ENCODE results near the gene MAPKBP1. TPM values are rescaled to one million over a fixed set of nuclear protein-coding genes. Genes with fewer than 3 reads are reported as not detected.

MAPKBP1 gene
- total and polyA plus RNA-seq, 2 of the 8 experiments (the other 6 are each of a cell fraction or from before 2014, with no cell fraction given) = 4.3 to 11.3 TPM

- TF ChIP-seq RAD21 (IDR thresholded peaks at IDR 0.05 in 1 of 2, conservative IDR thresholded peaks at IDR 0.05 in 1 of 2; ENCODE audit: low read depth in 2 of 2, low read length in 2 of 2) (no peak), SIX5 (IDR thresholded peaks at IDR 0.05; ENCODE audit: low read depth, low read length) (no peak), SIN3A (conservative IDR thresholded peaks at IDR 0.05 in 1 of 2, IDR thresholded peaks at IDR 0.05 in 1 of 2; ENCODE audit: low read depth in 1 of 2, low read length in 2 of 2) (no peak)
These were observed 102.4 kb downstream of the MAPKBP1 start (continued) for GRCh38 chr15:41876689-41877088.

Small RNAs within 50 kb of the gene (microRNA-seq; reads per million reads assigned to microRNA genes)
- 0 reads per million in 2 experiments for gene MIR4310 (ENCODE audit: borderline microRNAs expressed in 2 of 2, borderline number of aligned reads in 2 of 2, borderline replicate concordance in 1 of 2)

Small RNAs within 50 kb of the gene (small RNA-seq; reads per million reads assigned to genes)
- gene JMJD7-PLA2G4B (ENCODE audit: insufficient read depth) = not detected
- gene MIR4310 (ENCODE audit: insufficient read depth) = not detected
- gene RNA5SP393 (ENCODE audit: insufficient read depth) = not detected

Other genes with a start within 250 kb of the MAPKBP1 start
- gene RPAP1, start 230.2 kb upstream of the MAPKBP1 start, total RNA-seq (2021; fragmentation: NEBNext Ultra II Directional; extraction: Animal tissue kit (Norgen Biotek cat#: 25700)) = 84.3 and 86.6 TPM in 2 replicates
- gene RPAP1, start 230.2 kb upstream of the MAPKBP1 start, polyA plus RNA-seq (2011; rRNA removed) = 53.3 and 85.6 TPM in 2 replicates
- 96.8 and 98.8 TPM in 2 replicates for gene TYRO3, start 215.3 kb upstream of the MAPKBP1 start, total RNA-seq (2021; fragmentation: NEBNext Ultra II Directional; extraction: Animal tissue kit (Norgen Biotek cat#: 25700))
- 82.7 and 131 TPM in 2 replicates for gene TYRO3, start 215.3 kb upstream of the MAPKBP1 start, polyA plus RNA-seq (2011; rRNA removed)
- gene MGA, start 114.1 kb upstream of the MAPKBP1 start, total RNA-seq (2021; fragmentation: NEBNext Ultra II Directional; extraction: Animal tissue kit (Norgen Biotek cat#: 25700)) = 53.2 and 55.7 TPM in 2 replicates
- 6.1 and 7.6 TPM in 2 replicates for gene MGA, start 114.1 kb upstream of the MAPKBP1 start, polyA plus RNA-seq (2011; rRNA removed)
- gene JMJD7, start 53.6 kb downstream of the MAPKBP1 start, total RNA-seq (2021; fragmentation: NEBNext Ultra II Directional; extraction: Animal tissue kit (Norgen Biotek cat#: 25700)) = 14.7 and 15.0 TPM in 2 replicates
- gene JMJD7, start 53.6 kb downstream of the MAPKBP1 start, polyA plus RNA-seq (2011; rRNA removed) = 20.0 and 21.2 TPM in 2 replicates
- gene PLA2G4B, start 64.4 kb downstream of the MAPKBP1 start, total RNA-seq (2021; fragmentation: NEBNext Ultra II Directional; extraction: Animal tissue kit (Norgen Biotek cat#: 25700)) = 4.2 and 8.0 TPM in 2 replicates
- gene PLA2G4B, start 64.4 kb downstream of the MAPKBP1 start, polyA plus RNA-seq (2011; rRNA removed) = 9.2 TPM in 2 replicates
- 0.84 and 1.1 TPM in 2 replicates for gene SPTBN5, start 119.6 kb downstream of the MAPKBP1 start, total RNA-seq (2021; fragmentation: NEBNext Ultra II Directional; extraction: Animal tissue kit (Norgen Biotek cat#: 25700))
- gene SPTBN5, start 119.6 kb downstream of the MAPKBP1 start, polyA plus RNA-seq (2011; rRNA removed) = 0.32 and 0.38 TPM in 2 replicates
- 24.5 and 25.6 TPM in 2 replicates for gene EHD4, start 198.1 kb downstream of the MAPKBP1 start, total RNA-seq (2021; fragmentation: NEBNext Ultra II Directional; extraction: Animal tissue kit (Norgen Biotek cat#: 25700))
- gene EHD4, start 198.1 kb downstream of the MAPKBP1 start, polyA plus RNA-seq (2011; rRNA removed) = 17.5 and 19.8 TPM in 2 replicates
- gene PLA2G4E, start 246.6 kb downstream of the MAPKBP1 start, total RNA-seq (2021; fragmentation: NEBNext Ultra II Directional; extraction: Animal tissue kit (Norgen Biotek cat#: 25700)) = not detected in 2 replicates
- 0.03 TPM in 2 replicates for gene PLA2G4E, start 246.6 kb downstream of the MAPKBP1 start, polyA plus RNA-seq (2011; rRNA removed)

All from H1 (cell line).